ENCODE measurements around the gene FAM53B.

FAM53B gene

DNA sequence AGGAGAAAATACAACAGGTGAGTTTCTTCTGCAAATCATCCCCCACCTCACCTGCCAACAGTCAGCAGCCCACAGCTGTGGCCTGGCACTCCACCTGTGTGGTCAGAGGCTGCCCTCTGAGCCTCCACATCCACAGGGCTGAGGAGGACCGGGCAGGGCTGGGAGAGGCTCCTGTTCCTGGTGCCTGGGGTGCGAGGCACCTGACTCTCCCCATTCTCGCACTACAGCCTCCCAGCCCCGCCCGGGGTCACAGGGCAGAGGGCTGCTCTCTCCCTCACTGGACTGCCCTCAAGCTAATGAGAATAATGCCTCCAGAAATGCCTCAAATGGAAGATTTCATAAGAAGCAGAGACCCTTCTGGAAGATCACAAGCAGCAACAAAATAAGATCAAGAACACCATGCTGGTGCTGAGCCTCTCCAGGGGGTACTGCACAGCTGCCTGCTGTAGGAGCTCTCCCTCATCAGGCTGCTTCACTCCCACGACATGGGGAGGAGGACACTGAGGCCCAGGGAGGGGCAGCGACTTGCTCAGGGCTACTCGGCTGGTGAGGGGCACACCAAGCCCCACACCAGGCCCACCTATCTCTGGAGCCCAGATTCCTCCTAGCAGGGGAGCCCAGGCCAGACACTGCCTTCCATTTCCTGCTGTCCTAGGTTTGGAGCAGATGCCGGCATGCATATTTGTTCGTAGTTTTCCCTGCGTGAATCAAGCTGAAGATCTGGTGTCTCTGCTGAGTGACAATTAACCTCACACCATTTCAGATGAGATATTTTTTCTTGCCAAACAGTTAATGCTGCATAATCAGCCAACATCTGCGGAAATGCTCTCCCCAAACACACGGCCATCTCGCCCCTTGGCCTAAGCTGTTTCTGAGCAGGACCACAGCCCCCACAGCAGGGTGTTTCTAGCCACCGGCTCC is 76.5 kb downstream of the FAM53B start:
- TF ChIP-seq, protein P1, sequence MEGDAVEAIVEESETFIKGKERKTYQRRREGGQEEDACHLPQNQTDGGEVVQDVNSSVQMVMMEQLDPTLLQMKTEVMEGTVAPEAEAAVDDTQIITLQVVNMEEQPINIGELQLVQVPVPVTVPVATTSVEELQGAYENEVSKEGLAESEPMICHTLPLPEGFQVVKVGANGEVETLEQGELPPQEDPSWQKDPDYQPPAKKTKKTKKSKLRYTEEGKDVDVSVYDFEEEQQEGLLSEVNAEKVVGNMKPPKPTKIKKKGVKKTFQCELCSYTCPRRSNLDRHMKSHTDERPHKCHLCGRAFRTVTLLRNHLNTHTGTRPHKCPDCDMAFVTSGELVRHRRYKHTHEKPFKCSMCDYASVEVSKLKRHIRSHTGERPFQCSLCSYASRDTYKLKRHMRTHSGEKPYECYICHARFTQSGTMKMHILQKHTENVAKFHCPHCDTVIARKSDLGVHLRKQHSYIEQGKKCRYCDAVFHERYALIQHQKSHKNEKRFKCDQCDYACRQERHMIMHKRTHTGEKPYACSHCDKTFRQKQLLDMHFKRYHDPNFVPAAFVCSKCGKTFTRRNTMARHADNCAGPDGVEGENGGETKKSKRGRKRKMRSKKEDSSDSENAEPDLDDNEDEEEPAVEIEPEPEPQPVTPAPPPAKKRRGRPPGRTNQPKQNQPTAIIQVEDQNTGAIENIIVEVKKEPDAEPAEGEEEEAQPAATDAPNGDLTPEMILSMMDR (IDR thresholded peaks at IDR 0.05; ENCODE audit: extremely low read depth, insufficient read depth, missing control alignments), result no peak
- no peak for DNase-seq (ENCODE audit: low spot score)
- in situ Hi-C loops (cut with MboI; ENCODE audit: low pct_unique_long_range_greater_than_20kb, low sequenced_read_pairs, unreplicated experiment), result no loop called here

DNA sequence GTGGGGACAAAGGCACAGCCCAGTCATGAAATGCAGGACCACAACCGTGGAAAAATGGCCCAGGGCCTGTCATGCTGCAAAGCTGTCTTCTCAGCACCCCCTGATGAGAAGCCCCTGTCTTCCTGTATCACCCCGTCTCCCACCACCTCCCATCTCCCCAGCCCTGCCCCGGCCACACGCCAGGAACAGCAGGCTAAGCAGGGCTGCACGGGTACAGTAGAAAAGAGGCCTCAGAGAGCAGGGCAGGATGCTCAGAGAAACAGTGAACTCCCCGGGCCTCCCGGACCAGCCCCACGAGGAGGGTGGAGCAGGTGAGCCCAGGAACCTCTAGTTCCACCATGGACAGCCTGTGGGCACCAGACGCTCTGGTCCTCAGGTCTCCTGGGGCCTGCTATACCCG is 77.7 kb downstream of the FAM53B start:
- TF ChIP-seq, protein P1 (IDR thresholded peaks at IDR 0.05; ENCODE audit: extremely low read depth, insufficient read depth, missing control alignments), result no peak
- in situ Hi-C loops (cut with MboI; ENCODE audit: low pct_unique_long_range_greater_than_20kb, low sequenced_read_pairs, unreplicated experiment), result no loop called here
- DNase-seq (ENCODE audit: low spot score), result no peak

DNA sequence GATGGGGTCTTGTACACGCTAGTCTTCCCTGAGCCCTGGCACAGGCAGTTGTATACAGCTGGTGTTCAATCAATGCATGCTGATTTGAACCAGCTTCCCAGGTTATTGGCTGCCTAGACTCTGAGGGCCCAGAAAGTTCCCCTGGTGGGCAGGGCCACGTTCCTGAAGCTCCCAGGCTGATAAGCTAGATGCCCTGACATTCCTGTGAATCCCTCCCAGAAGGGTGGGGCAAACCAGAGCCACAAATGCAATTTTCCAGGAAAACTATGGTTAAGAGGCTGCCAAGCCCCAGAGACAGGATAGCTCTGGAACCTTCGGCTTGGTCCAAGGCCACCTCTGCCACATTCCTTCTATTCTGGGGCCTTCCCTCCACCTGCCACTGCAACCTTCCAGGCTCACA is 78.2 kb downstream of the FAM53B start:
- TF ChIP-seq, protein P1 (IDR thresholded peaks at IDR 0.05; ENCODE audit: extremely low read depth, insufficient read depth, missing control alignments), result no peak

DNA sequence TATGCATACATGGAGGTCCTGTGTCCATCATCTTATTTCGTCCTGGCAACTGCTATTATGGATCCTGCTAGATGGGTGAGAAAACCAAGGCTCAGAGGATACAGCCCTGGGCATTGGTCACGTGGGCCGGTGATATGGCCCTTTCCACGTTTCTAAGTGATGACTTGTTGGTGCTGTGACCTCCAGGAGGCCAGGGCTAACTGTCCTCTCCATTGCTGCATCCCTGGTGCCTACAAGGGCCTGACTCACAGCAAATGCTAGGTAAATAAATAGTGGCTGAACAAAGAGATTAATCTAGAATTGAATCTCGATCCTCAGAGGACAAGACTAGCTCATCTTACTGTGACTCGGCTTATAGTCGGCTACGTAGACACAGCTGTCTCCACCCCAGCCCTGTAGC is 78.6 kb downstream of the FAM53B start:
- in situ Hi-C loops (cut with MboI; ENCODE audit: low pct_unique_long_range_greater_than_20kb, low sequenced_read_pairs, unreplicated experiment), result no loop called here
- TF ChIP-seq, protein P1 (IDR thresholded peaks at IDR 0.05; ENCODE audit: extremely low read depth, insufficient read depth, missing control alignments), result no peak
- no peak for DNase-seq (ENCODE audit: low spot score)

More for the DNA sequence above, 78.2 kb downstream of the FAM53B start:
- in situ Hi-C loops (cut with MboI; ENCODE audit: low pct_unique_long_range_greater_than_20kb, low sequenced_read_pairs, unreplicated experiment), result no loop called here
- no peak for DNase-seq (ENCODE audit: low spot score)

DNA sequence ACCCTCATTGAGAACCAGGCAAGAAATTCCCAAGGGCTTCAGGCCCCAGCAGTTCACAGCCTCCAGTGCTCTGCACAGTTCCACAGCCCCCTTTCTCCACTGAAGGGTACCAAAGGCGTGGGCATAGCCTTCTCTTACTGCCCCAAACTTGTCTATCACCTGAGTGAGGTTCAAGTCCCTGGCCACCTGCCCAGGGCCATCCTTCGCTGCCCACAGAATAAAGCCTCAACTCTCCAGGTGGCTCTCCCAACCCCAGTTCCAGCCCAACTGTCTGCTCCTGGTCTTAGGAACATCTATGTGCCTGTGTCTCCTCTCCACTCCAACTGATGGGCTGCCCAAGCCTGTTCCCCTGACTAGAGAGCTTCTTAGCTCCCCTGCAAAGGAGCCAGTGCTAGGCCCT is 79.1 kb downstream of the FAM53B start:
- TF ChIP-seq, protein P1 (IDR thresholded peaks at IDR 0.05; ENCODE audit: extremely low read depth, insufficient read depth, missing control alignments), result no peak
- in situ Hi-C loops (cut with MboI; ENCODE audit: low pct_unique_long_range_greater_than_20kb, low sequenced_read_pairs, unreplicated experiment), result no loop called here
- no peak for DNase-seq (ENCODE audit: low spot score)

DNA sequence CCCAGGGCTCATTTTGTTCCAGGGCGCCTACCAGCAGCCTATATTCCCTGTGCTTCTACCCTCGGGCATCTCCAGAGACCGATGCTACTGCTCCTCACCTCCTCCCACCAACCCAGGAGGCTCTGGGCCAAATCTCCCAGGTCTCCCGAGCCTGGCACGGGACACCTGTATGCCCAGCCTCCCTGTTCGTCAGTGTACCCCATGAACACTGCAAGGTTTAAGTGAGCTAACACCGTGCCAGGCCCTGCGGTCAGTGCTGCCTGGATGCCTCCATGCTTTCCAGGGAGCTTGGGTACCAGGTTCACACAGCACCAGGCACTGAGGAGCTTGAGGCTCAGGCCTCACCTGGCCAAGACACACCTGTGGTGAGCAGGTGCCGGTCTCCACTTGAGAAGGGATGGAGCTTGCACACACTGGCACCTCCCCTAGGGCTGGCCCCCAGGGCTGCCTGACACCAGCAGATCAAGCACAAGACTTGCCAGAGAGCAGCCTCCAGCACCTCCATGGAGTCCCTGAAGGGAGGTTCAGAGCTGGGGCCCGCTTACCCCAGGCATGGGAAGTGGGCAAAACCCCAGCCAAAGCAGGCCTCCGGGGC is 80.3 kb downstream of the FAM53B start:
- TF ChIP-seq, protein P1 (IDR thresholded peaks at IDR 0.05; ENCODE audit: extremely low read depth, insufficient read depth, missing control alignments), result no peak
- DNase-seq (ENCODE audit: low spot score), result no peak

More for the DNA sequence above, 80.3 kb downstream of the FAM53B start:
- in situ Hi-C loops (cut with MboI; ENCODE audit: low pct_unique_long_range_greater_than_20kb, low sequenced_read_pairs, unreplicated experiment), result no loop called here
